ENCODE results near the gene CHRND. TPM values are rescaled to one million over a fixed set of nuclear protein-coding genes. Genes with fewer than 3 reads are reported as not detected.

CHRND gene
- total and polyA plus RNA-seq, 2 of the 8 experiments (the other 6 are each of a cell fraction or from before 2014, with no cell fraction given), result 0.24 TPM; not detected in 1

DNA sequence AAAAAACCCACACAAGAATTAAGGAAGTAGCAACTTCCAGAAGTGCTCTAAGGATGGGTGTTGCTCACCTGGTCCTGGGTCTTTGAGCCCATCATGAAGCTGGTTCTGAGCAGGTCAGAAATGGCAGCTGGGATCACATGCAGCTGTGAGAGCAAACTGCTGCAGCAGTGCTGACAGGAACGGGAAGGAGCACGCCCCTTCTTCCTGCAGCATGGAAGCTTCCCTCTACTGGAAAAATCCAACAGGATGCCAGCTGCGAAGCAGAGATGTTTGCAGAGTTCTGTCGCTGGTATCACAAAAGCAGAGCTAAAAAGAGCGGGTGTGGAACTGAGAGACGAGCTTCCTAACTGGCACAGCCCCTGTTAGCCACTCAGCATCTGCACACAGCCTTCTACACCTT, 58.3 kb downstream of the CHRND start:
- POLR2A ChIA-PET (ENCODE audit: partially characterized antibody), result interaction anchor here (0.7 to 1.6 kb wide), 5 partner anchors 8 to 113 kb away, joined by 3 to 6 read pairs (median 4); partner anchors contain the start of gene GIGYF2
- TF ChIP-seq SIRT6 (IDR thresholded peaks at IDR 0.05; ENCODE audit: low read length), result no peak
- no peak for TF ChIP-seq TEAD4 (IDR thresholded peaks at IDR 0.05; ENCODE audit: low read depth, low read length)
- TF ChIP-seq, protein P1, sequence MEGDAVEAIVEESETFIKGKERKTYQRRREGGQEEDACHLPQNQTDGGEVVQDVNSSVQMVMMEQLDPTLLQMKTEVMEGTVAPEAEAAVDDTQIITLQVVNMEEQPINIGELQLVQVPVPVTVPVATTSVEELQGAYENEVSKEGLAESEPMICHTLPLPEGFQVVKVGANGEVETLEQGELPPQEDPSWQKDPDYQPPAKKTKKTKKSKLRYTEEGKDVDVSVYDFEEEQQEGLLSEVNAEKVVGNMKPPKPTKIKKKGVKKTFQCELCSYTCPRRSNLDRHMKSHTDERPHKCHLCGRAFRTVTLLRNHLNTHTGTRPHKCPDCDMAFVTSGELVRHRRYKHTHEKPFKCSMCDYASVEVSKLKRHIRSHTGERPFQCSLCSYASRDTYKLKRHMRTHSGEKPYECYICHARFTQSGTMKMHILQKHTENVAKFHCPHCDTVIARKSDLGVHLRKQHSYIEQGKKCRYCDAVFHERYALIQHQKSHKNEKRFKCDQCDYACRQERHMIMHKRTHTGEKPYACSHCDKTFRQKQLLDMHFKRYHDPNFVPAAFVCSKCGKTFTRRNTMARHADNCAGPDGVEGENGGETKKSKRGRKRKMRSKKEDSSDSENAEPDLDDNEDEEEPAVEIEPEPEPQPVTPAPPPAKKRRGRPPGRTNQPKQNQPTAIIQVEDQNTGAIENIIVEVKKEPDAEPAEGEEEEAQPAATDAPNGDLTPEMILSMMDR (IDR thresholded peaks at IDR 0.05; ENCODE audit: control extremely low read depth in 1 of 3, insufficient read depth in 1 of 3, low read depth in 1 of 3, low read length in 3 of 3), result no peak
- TF ChIP-seq SAP30 (IDR thresholded peaks at IDR 0.05; ENCODE audit: insufficient read depth, insufficient replicate concordance, low read length), result no peak
- TF ChIP-seq EZH2 (IDR thresholded peaks at IDR 0.05; ENCODE audit: low read depth, low read length, severe bottlenecking), result no peak
- no peak for TF ChIP-seq RNF2 (IDR thresholded peaks at IDR 0.05; ENCODE audit: borderline replicate concordance, low read depth, low read length, missing control alignments, poor library complexity, severe bottlenecking)
- TF ChIP-seq FOSL1 (IDR thresholded peaks at IDR 0.05; ENCODE audit: insufficient read depth, low read depth, low read length), result no peak
- TF ChIP-seq, protein P2, sequence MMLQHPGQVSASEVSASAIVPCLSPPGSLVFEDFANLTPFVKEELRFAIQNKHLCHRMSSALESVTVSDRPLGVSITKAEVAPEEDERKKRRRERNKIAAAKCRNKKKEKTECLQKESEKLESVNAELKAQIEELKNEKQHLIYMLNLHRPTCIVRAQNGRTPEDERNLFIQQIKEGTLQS (IDR thresholded peaks at IDR 0.05; ENCODE audit: insufficient read depth, low read depth, low read length), result no peak
- no peak for TF ChIP-seq TAF7 (optimal IDR thresholded peaks at IDR 0.05; ENCODE audit: borderline replicate concordance, low read depth, low read length)

More for the DNA sequence above, 58.3 kb downstream of the CHRND start:
- Histone ChIP-seq H4K5ac (ENCODE audit: insufficient read length, low read depth, low read length) (no peak overlapping the region), H3K23me2 (ENCODE audit: low read depth, low read length) (no peaks in the 10 kb centered on the region), H2BK20ac (ENCODE audit: low read length) (no peak overlapping the region), H3K4me3 (ENCODE audit: extremely low read depth in 1 of 4, insufficient read depth in 2 of 4, low read depth in 3 of 4, low read length in 4 of 4) (no peak overlapping the region), H2BK12ac (ENCODE audit: low read depth, low read length) (no peak overlapping the region), H3K27me3 (replicated peaks in 1 of 4; ENCODE audit: control insufficient read depth in 3 of 4, extremely low read depth in 1 of 4, insufficient read depth in 3 of 4, low read length in 3 of 4) (no peaks in the 10 kb centered on the region), H4K20me1 (replicated peaks in 1 of 2; ENCODE audit: control insufficient read depth in 1 of 2, insufficient read depth in 2 of 2, low read length in 2 of 2) (peaks cover 0 to 1% of the 10 kb centered on the region in 2 experiments), H2AK5ac (ENCODE audit: low read depth, low read length) (no peak overlapping the region), H4K8ac (ENCODE audit: extremely low read depth, insufficient read depth, low read length) (no peak overlapping the region), H3K4me2 (ENCODE audit: insufficient read depth in 1 of 2, low read depth in 2 of 2, low read length in 2 of 2) (no peak overlapping the region), H4K91ac (replicated peaks; ENCODE audit: insufficient read length, low read length) (no peak overlapping the region), H3K36me3 (ENCODE audit: control insufficient read depth in 2 of 4, insufficient read depth in 4 of 4, low read length in 3 of 4) (peaks cover 0 to 19% (median 4%) of the 10 kb centered on the region in 4 experiments; a peak in 6 of 8 replicates), H3K23ac (ENCODE audit: insufficient read length) (no peak overlapping the region), H3K9me3 (ENCODE audit: insufficient read depth in 2 of 2, low read depth in 1 of 2, low read length in 1 of 2) (no peaks in the 10 kb centered on the region), H2BK15ac (ENCODE audit: low read length) (no peak overlapping the region), H2BK5ac (ENCODE audit: low read depth, low read length) (no peak overlapping the region), H3K4ac (replicated peaks; ENCODE audit: insufficient read length, low read depth, low read length) (no peak overlapping the region), H3K79me1 (ENCODE audit: low read depth, low read length) (no peaks in the 10 kb centered on the region; the same call in none of the 2 replicates), H2BK120ac (replicated peaks; ENCODE audit: low read depth, low read length) (no peak overlapping the region), H3K9ac (replicated peaks in 1 of 4; ENCODE audit: extremely low read depth in 1 of 4, low read depth in 3 of 4, low read length in 3 of 4) (no peak overlapping the region), H3K14ac (ENCODE audit: insufficient read length) (no peak overlapping the region), H3K4me1 (replicated peaks in 1 of 4; ENCODE audit: control insufficient read depth in 3 of 4, insufficient read depth in 4 of 4, low read length in 3 of 4) (peaks cover 0 to 4% (median 0%) of the 10 kb centered on the region in 4 experiments; a peak in 1 of 7 replicates), H3K56ac (replicated peaks; ENCODE audit: insufficient read length, low read depth, low read length) (no peak overlapping the region), H3K79me2 (ENCODE audit: control insufficient read depth in 1 of 2, insufficient read depth in 2 of 2, low read length in 2 of 2) (no peaks in the 10 kb centered on the region), H3K18ac (ENCODE audit: extremely low read depth, low read length) (no peak overlapping the region), H3K27ac (ENCODE audit: low read depth, low read length) (no peak overlapping the region), H2AFZ (ENCODE audit: low read length) (no peak overlapping the region)
- DNase-seq (ENCODE audit: low read depth in 1 of 2, low spot score in 2 of 2) (no peak), FAIRE-seq (no peak)
- WGBS, 2 experiments (ENCODE audit: extremely low coverage in 1 of 2, insufficient coverage in 1 of 2, insufficient read length in 1 of 2, insufficient replicate concordance in 2 of 2, low coverage in 1 of 2, low lambda C conversion rate in 2 of 2, missing lambda C conversion rate in 1 of 2), result 85% methylated on average over 6 of the region's 6 CpGs; no CpG with 5 or more reads in 1 of the 2 experiments
- CTCF ChIA-PET (ENCODE audit: partially characterized antibody), result interaction anchor here (0.6 to 1.4 kb wide), 2 partner anchors 19 to 47 kb away, joined by 3 read pairs; no protein-coding TSS in a partner anchor
